HG02763 (cell line): ENCODE data around the gene MMEL1.
"Not testable (repeated sequence)": the region's sequence is repeated elsewhere in the genome, so short reads cannot be mapped to it uniquely, and the experiment has no call there.

Source experiments
- ATAC-seq: cut with Tn5 transposase; IDR thresholded peaks from one replicate; pipeline ENCODE4 v1.9.1; 2021; ENCODE audit warnings: mild to moderate bottlenecking, moderate library complexity; ENCODE audit not compliant: unreplicated experiment

MMEL1 gene

GRCh38 chr1:2559509-2560298, 73.1 kb downstream of the MMEL1 start:
- no peak for ATAC-seq

GRCh38 chr1:2558861-2559260, 74.0 kb downstream of the MMEL1 start:
- ATAC-seq: no peak

- no peak for ATAC-seq
Measured at GRCh38 chr1:2558420-2558819, 74.4 kb downstream of the MMEL1 start.

- no peak for ATAC-seq
Measured at GRCh38 chr1:2557482-2558400, 75.1 kb downstream of the MMEL1 start.

GRCh38 chr1:2556678-2557481, 75.9 kb downstream of the MMEL1 start:
- ATAC-seq: no peak

GRCh38 chr1:2556277-2556677, 76.5 kb downstream of the MMEL1 start, which contains the start of gene TNFRSF14:
Gene TNFRSF14 (plus strand): TSS chr1:2556371. CDS start chr1:2556665, 294 bp downstream.
- ATAC-seq: peak; percentile 22

- ATAC-seq: peak; percentile 38
Measured at GRCh38 chr1:2555634-2556276, 77.1 kb downstream of the MMEL1 start.

- ATAC-seq: no peak
Measured at GRCh38 chr1:2554621-2555387, 78.0 kb downstream of the MMEL1 start.

GRCh38 chr1:2553871-2554620, 78.8 kb downstream of the MMEL1 start:
- ATAC-seq: no peak

- ATAC-seq: not testable (repeated sequence)
Measured at GRCh38 chr1:2553076-2553475, 79.7 kb downstream of the MMEL1 start.

- ATAC-seq: no peak
Measured at GRCh38 chr1:2552189-2552588, 80.6 kb downstream of the MMEL1 start.

GRCh38 chr1:2551544-2551943, 81.3 kb downstream of the MMEL1 start:
- not testable (repeated sequence) for ATAC-seq

GRCh38 chr1:2550309-2550861, 82.4 kb downstream of the MMEL1 start:
- ATAC-seq: not testable (repeated sequence)

- not testable (repeated sequence) for ATAC-seq
Measured at GRCh38 chr1:2549367-2550029, 83.3 kb downstream of the MMEL1 start.

- ATAC-seq: no peak
Measured at GRCh38 chr1:2548068-2548589, 84.7 kb downstream of the MMEL1 start.

GRCh38 chr1:2547210-2548067, 85.4 kb downstream of the MMEL1 start:
- ATAC-seq: no peak
